HepG2 (cell line): ENCODE measurements around the gene ICAM3. TPM values are rescaled to one million over a fixed set of nuclear protein-coding genes. Genes with fewer than 3 reads are reported as not detected.
A peak's percentile ranks its signal among the peaks of the same experiment; 100 is the strongest.

Experiments used
- FOXJ3 ChIP-seq: sonication (generic); formaldehyde crosslinking; IDR thresholded peaks from 2 replicates; pipeline ENCODE4 v1.4.0; 2020; ENCODE audit warnings: missing genetic modification reagents, mild to moderate bottlenecking, borderline replicate concordance
- GTF2F1 ChIP-seq: fragments of 150-350 bp; IDR thresholded peaks from 2 replicates; pipeline ENCODE4 v1.6.1; 2014; ENCODE audit warnings: low read length
- ZC3H13 ChIP-seq: sonication (generic); formaldehyde crosslinking; IDR thresholded peaks from 2 replicates; pipeline ENCODE4 v1.8.1; 2023; ENCODE audit warnings: mild to moderate bottlenecking, missing genetic modification reagents, moderate library complexity
- ZEB1 ChIP-seq: IDR thresholded peaks from 2 replicates; pipeline ENCODE4 v1.6.1; 2012; ENCODE audit warnings: mild to moderate bottlenecking, low read depth, inconsistent platforms; ENCODE audit not compliant: insufficient replicate concordance
- ZKSCAN1 ChIP-seq: fragments of 150-350 bp; IDR thresholded peaks from 2 replicates; pipeline ENCODE4 v1.6.1; 2014; ENCODE audit warnings: low read length
- ZNF230 ChIP-seq: sonication (generic); formaldehyde crosslinking; IDR thresholded peaks from 2 replicates; pipeline ENCODE4 v1.4.0; 2020; ENCODE audit warnings: mild to moderate bottlenecking, missing genetic modification reagents
- ZNF256 ChIP-seq: sonication (generic); formaldehyde crosslinking; conservative IDR thresholded peaks from 2 replicates; pipeline ENCODE4 v1.4.0; 2020; ENCODE audit warnings: missing genetic modification reagents
- ZNF350 ChIP-seq: sonication (generic); formaldehyde crosslinking; IDR thresholded peaks from 2 replicates; pipeline ENCODE4 v1.4.0; 2020; ENCODE audit warnings: mild to moderate bottlenecking, low read depth, missing genetic modification reagents, borderline replicate concordance
- ZNF382 ChIP-seq: sonication (generic); formaldehyde crosslinking; IDR thresholded peaks from 2 replicates; pipeline ENCODE4 v1.5.0; 2020; ENCODE audit warnings: missing genetic modification reagents, mild to moderate bottlenecking, borderline replicate concordance
- polyA plus RNA-seq, 8 experiments: library from polyadenylated mRNA; depleted of rRNA in 3 of 8; stranded (reverse) in 7 of 8; unstranded in 1 of 8; fragments of >200 nt; fragmentation: Illumina TruSeq in 4 of 8; extraction: Trizol in 4 of 8; gene quantifications; 2 replicates each; pipeline versions ENCODE4 v1.2.1 to v1.2.3, GENCODE V29; 2011 to 2016; ENCODE audit warnings: low read depth in 4 of 8, missing spikeins in 1 of 8, mixed read lengths in 1 of 8; ENCODE audit not compliant: insufficient read depth in 1 of 8
- total RNA-seq, 5 experiments: library from RNA; depleted of rRNA; stranded (reverse); fragments of >200 nt; fragmentation: Illumina TruSeq; extraction: Trizol; gene quantifications; 2 replicates each; pipeline ENCODE4 v1.2.3, GENCODE V29; 2016; ENCODE audit warnings: low read depth in 1 of 5
- TF ChIP-seq, protein P1 (sequence below): sonication (generic); formaldehyde crosslinking; IDR thresholded peaks from 2 replicates; pipeline ENCODE4 v1.9.0; 2022; ENCODE audit warnings: missing genetic modification reagents, mild to moderate bottlenecking, borderline replicate concordance
- TF ChIP-seq, protein P2 (sequence below): sonication (generic); formaldehyde crosslinking; IDR thresholded peaks from 2 replicates; pipeline ENCODE4 v1.4.0; 2020; ENCODE audit warnings: missing genetic modification reagents
- TF ChIP-seq, protein P3 (sequence below): sonication (generic); formaldehyde crosslinking; conservative IDR thresholded peaks from 2 replicates; pipeline ENCODE4 v1.4.0; 2020; ENCODE audit warnings: missing genetic modification reagents
- TF ChIP-seq, protein P4 (sequence below): sonication (generic); formaldehyde crosslinking; IDR thresholded peaks from 2 replicates; pipeline ENCODE4 v1.9.0; 2022; ENCODE audit warnings: low read depth, missing genetic modification reagents
- TF ChIP-seq, protein P5 (sequence below): sonication (generic); formaldehyde crosslinking; IDR thresholded peaks from 2 replicates; pipeline ENCODE4 v1.5.1; 2020; ENCODE audit warnings: missing genetic modification reagents, mild to moderate bottlenecking, borderline replicate concordance
- TF ChIP-seq, protein P6 (sequence below): sonication (generic); formaldehyde crosslinking; conservative IDR thresholded peaks from 2 replicates; pipeline ENCODE4 v1.8.1; 2023; ENCODE audit warnings: missing genetic modification reagents

Gene ICAM3
- total and polyA plus RNA-seq, 2 of the 13 experiments (the other 11 are each of a cell fraction or from before 2014, with no cell fraction given) = 14.1 to 21.0 TPM

DNA sequence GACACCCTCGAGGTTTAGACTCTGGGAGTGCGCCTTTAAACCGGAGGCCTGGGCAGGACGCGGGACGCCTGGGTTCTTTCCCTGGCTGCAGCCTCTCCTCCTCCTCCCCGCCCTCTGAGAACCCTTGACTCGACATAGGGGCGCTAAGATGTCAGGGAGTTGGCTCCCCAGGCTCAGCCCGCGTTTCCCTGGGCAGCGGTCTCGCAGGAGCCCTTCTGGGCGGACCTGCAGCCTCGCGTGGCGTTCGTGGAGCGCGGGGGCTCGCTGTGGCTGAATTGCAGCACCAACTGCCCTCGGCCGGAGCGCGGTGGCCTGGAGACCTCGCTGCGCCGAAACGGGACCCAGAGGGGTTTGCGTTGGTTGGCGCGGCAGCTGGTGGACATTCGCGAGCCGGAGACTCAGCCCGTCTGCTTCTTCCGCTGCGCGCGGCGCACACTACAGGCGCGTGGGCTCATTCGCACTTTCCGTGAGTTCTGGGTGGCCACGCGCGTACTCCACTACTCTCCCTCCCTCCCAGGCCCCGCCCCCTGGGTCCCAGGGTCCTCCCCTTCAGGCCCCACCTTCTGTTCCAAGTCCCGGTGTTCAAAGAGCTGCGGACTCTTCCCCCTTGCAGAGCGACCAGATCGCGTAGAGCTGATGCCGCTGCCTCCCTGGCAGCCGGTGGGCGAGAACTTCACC lies 48.4 kb downstream of the ICAM3 start (continued):
- TF ChIP-seq ZEB1 = no peak
- TF ChIP-seq, protein P1, sequence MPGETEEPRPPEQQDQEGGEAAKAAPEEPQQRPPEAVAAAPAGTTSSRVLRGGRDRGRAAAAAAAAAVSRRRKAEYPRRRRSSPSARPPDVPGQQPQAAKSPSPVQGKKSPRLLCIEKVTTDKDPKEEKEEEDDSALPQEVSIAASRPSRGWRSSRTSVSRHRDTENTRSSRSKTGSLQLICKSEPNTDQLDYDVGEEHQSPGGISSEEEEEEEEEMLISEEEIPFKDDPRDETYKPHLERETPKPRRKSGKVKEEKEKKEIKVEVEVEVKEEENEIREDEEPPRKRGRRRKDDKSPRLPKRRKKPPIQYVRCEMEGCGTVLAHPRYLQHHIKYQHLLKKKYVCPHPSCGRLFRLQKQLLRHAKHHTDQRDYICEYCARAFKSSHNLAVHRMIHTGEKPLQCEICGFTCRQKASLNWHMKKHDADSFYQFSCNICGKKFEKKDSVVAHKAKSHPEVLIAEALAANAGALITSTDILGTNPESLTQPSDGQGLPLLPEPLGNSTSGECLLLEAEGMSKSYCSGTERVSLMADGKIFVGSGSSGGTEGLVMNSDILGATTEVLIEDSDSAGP = peak; percentile 14; the same call in 1 of the 2 replicates
- no peak for TF ChIP-seq ZKSCAN1
- TF ChIP-seq ZNF382 = no peak
- TF ChIP-seq, protein P2, sequence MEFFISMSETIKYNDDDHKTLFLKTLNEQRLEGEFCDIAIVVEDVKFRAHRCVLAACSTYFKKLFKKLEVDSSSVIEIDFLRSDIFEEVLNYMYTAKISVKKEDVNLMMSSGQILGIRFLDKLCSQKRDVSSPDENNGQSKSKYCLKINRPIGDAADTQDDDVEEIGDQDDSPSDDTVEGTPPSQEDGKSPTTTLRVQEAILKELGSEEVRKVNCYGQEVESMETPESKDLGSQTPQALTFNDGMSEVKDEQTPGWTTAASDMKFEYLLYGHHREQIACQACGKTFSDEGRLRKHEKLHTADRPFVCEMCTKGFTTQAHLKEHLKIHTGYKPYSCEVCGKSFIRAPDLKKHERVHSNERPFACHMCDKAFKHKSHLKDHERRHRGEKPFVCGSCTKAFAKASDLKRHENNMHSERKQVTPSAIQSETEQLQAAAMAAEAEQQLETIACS (CRISPR knock-in tag) = no peak
- TF ChIP-seq, protein P3, sequence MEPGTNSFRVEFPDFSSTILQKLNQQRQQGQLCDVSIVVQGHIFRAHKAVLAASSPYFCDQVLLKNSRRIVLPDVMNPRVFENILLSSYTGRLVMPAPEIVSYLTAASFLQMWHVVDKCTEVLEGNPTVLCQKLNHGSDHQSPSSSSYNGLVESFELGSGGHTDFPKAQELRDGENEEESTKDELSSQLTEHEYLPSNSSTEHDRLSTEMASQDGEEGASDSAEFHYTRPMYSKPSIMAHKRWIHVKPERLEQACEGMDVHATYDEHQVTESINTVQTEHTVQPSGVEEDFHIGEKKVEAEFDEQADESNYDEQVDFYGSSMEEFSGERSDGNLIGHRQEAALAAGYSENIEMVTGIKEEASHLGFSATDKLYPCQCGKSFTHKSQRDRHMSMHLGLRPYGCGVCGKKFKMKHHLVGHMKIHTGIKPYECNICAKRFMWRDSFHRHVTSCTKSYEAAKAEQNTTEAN (CRISPR knock-in tag) = no peak
- no peak for TF ChIP-seq ZC3H13
- TF ChIP-seq, protein P4, sequence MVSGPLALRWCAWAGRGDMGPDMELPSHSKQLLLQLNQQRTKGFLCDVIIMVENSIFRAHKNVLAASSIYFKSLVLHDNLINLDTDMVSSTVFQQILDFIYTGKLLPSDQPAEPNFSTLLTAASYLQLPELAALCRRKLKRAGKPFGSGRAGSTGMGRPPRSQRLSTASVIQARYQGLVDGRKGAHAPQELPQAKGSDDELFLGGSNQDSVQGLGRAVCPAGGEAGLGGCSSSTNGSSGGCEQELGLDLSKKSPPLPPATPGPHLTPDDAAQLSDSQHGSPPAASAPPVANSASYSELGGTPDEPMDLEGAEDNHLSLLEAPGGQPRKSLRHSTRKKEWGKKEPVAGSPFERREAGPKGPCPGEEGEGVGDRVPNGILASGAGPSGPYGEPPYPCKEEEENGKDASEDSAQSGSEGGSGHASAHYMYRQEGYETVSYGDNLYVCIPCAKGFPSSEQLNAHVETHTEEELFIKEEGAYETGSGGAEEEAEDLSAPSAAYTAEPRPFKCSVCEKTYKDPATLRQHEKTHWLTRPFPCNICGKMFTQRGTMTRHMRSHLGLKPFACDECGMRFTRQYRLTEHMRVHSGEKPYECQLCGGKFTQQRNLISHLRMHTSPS (CRISPR knock-in tag) = no peak
- TF ChIP-seq, protein P5, sequence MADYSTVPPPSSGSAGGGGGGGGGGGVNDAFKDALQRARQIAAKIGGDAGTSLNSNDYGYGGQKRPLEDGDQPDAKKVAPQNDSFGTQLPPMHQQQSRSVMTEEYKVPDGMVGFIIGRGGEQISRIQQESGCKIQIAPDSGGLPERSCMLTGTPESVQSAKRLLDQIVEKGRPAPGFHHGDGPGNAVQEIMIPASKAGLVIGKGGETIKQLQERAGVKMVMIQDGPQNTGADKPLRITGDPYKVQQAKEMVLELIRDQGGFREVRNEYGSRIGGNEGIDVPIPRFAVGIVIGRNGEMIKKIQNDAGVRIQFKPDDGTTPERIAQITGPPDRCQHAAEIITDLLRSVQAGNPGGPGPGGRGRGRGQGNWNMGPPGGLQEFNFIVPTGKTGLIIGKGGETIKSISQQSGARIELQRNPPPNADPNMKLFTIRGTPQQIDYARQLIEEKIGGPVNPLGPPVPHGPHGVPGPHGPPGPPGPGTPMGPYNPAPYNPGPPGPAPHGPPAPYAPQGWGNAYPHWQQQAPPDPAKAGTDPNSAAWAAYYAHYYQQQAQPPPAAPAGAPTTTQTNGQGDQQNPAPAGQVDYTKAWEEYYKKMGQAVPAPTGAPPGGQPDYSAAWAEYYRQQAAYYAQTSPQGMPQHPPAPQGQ = no peak
- no peak for TF ChIP-seq GTF2F1
- TF ChIP-seq ZNF256 = no peak
- no peak for TF ChIP-seq FOXJ3 (CRISPR knock-in tag)
- no peak for TF ChIP-seq ZNF350 (CRISPR knock-in tag)
- TF ChIP-seq ZNF230 (CRISPR knock-in tag) = no peak
- TF ChIP-seq, protein P6, sequence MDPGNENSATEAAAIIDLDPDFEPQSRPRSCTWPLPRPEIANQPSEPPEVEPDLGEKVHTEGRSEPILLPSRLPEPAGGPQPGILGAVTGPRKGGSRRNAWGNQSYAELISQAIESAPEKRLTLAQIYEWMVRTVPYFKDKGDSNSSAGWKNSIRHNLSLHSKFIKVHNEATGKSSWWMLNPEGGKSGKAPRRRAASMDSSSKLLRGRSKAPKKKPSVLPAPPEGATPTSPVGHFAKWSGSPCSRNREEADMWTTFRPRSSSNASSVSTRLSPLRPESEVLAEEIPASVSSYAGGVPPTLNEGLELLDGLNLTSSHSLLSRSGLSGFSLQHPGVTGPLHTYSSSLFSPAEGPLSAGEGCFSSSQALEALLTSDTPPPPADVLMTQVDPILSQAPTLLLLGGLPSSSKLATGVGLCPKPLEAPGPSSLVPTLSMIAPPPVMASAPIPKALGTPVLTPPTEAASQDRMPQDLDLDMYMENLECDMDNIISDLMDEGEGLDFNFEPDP = no peak
